GM21576 (cell line): ENCODE data around the gene RPS3A.
A peak's percentile ranks its signal among the peaks of the same experiment; 100 is the strongest.
"Not testable (repeated sequence)": the region's sequence is repeated elsewhere in the genome, so short reads cannot be mapped to it uniquely, and the experiment has no call there.

Experiments
- ATAC-seq: cut with Tn5 transposase; IDR thresholded peaks from one replicate; pipeline ENCODE4 v1.9.1; 2021; ENCODE audit warnings: mild to moderate bottlenecking, moderate library complexity; ENCODE audit not compliant: unreplicated experiment

The RPS3A gene

DNA sequence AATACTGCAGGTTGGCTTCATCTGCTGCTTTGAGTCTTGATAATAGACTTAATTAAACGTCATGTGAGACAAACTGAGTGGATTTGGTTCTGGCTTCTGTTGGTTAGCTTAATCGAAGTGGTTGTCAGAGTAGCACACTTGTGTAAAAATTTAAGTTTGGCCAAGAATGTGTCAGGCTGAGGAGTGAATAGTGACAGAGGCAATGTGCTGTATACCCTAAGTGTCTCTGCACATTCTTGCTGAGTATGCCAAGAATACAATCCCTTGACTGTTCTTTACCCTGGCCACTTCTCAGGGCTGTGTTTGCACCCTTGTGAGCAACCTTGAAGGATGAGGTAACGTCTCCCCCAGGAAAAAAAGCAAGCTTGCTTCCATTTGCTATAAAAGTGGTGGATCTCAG, 14.9 kb downstream of the RPS3A start:
- ATAC-seq: no peak

GRCh38 chr4:151114986-151115385, 15.6 kb downstream of the RPS3A start:
- ATAC-seq: no peak

GRCh38 chr4:151117371-151117962, 18.0 kb downstream of the RPS3A start:
- peak; percentile 97 for ATAC-seq

- ATAC-seq: no peak
Observed at GRCh38 chr4:151129796-151130195, 30.4 kb downstream of the RPS3A start.

DNA sequence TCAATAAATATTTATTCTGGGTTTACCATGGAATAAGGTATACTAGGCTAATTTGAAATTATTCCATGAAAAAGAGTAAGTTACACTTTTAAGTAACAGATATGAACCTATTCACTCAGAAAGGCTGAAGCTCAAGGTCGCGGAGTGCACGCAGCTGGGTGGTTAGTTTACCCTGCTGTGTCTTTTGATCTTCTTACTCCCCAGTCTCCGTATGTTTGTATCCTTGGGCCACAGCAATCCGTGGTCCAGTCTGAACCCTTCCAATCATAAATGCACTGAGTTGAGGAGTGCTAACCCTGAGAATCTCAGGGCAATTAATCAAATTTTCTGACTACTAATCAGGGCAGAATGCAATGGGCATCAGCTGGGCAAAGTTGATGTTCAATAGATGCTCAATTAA, 33.9 kb downstream of the RPS3A start:
- no peak for ATAC-seq

DNA sequence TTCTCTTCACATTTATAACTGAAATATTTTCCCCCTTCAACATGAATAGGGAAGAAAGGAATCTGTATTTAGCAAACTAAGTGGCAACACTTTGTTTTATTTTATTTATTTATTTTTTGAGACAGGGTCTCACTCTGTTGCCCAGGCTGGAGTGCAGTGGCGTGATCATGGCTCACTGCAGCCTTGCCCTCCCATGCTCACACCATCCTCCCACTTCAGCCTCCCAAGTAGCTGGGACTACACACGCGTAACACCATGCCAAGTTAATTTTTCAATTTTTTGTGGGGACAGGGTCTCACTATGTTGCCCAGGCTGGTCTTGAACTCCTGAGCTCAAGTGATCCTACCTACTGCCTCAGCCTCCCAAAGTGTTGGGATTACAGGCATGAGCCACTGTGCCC, 36.6 kb downstream of the RPS3A start:
- not testable (repeated sequence) for ATAC-seq

GRCh38 chr4:151139814-151140213, 40.4 kb downstream of the RPS3A start:
- ATAC-seq: no peak

GRCh38 chr4:151142758-151143157, 43.3 kb downstream of the RPS3A start:
- no peak for ATAC-seq

GRCh38 chr4:151143162-151143561, 43.7 kb downstream of the RPS3A start:
- no peak for ATAC-seq

- ATAC-seq: no peak
Observed at GRCh38 chr4:151143811-151144210, 44.4 kb downstream of the RPS3A start.

DNA sequence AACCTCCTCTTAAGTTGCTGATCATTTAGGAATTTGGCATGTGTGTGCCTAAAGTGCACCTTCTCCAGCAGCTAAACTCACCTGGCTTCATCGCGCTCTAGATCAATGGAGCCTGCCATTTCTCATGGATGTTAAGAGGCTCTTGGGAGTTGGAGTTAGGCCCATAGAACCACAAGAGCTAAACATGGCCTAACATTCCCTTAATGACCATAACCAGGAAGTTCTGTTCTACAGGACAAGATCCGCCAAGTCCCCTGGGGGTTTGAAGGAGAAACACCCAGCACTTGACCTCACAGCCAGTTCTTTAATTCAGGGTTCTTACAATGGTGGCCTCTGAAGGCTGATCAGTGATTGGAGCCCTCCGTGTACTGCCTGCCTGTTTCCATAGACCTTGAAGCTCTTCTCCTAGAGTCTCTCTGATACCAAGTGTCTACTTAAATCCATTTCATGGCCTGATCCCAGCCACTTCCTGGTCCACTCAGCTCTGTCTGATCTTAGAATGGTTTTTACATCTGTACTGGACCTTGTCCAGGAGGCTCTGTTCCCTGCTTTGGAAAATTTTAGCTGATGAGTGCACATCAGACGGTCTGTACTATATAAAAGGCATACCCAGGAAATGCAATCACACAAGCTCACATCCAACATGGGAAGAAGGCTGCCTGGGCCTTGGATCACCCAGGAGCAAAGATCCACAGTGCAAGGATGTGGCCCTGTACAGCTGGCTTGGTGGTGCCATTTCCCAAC, 45.1 kb downstream of the RPS3A start:
- ATAC-seq: no peak

DNA sequence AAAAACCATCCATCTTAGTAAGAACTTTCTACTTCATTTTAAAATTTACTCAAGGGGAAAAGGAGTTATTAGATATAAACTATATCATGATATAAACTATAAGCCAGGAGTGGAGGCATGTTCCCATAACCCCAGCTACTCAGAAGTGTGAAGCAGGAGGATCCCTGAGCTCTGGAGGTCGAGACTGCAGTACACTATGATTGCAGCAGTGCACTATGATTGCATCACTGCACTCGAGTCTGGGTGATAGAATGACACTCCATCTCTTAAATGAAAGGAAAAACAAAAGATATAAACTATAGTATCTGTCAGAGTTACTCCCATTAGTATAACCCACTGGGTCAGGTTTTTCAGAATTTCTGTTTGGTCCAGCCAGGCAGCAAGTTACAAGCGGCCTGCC, 47.6 kb downstream of the RPS3A start:
- no peak for ATAC-seq

DNA sequence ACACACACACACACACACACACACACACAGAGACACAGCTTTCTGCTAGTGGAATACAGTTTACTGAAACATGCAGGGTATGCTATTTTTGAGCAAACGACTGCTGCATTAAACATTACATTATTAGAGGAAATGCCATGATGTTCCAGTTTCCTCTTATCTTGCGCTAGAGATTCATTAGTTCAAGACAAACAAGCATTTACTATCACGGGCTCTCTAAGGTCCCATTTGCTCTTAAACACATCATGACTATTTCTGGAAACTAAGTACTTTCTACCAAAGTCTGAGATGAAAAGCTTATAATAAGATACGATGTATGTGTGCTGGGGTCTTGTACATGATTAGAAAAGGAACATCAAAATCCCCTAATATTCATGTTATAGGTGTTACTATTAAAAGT, 48.8 kb downstream of the RPS3A start:
- no peak for ATAC-seq

DNA sequence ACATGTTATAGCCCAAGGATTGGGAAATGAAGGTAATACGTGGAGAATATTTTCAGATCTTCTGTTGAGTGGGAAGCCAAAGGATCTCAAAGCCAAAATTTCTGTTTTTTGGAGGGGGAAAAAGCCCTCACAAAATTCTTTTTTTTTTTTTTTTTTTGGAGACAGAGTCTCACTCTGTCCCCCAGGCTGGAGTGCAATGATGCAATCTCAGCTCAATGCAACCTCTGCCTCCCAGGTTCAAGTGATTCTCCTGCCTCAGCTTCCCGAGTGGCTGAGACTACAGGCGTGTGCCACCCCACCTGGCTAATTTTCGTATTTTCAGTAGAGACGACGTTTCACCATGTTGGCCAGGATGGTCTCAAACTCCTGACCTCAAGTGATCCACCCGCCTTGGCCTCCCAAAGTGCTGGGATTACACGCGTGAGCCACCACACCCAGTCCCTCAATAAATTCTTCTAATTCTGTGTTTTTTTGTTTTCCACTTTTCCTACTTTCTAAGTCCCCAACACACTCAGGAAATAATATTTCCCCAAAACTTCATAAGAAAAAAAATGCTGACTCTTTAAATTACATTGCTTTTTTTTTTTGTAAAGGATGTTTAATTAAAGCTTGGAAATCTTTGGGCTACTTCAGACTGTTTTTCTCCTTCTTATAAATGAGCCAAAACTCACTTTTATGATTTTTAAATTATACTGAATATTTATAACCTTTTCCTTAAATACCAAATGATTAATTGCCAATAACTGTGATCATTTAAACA, 51.6 kb downstream of the RPS3A start:
- ATAC-seq: no peak

- no peak for ATAC-seq
Observed at GRCh38 chr4:151152028-151152427, 52.6 kb downstream of the RPS3A start.

GRCh38 chr4:151153585-151153984, 54.2 kb downstream of the RPS3A start:
- no peak for ATAC-seq
